Suppressor macrophage treated with lipopolysaccharide for 4 hours (primary cell): ENCODE measurements around the gene PC.

ENCODE experiments used
- DNase-seq: peaks from one replicate; pipeline ENCODE4 v3.0.0-alpha.2; 2020

The PC gene

DNA sequence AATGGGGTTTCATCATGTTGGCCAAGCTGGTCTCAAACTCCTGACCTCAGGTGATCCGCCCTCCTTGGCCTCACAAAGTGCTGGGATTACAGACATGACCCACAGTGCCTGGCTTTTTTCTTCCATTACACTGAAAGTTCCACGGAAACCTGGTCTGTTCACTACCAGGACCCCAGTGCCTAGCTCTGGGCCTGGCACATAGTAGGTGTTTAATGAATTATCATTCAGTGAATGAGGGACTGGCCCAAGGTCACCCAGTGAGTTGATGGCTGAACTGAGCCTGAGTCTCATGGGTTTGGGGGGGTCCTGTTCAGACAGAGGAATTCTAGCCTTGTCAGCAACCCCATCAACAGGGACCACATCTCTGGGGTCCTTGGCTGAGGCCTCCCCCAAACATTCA lies 20.0 kb upstream of the PC start:
- no peak for DNase-seq

DNA sequence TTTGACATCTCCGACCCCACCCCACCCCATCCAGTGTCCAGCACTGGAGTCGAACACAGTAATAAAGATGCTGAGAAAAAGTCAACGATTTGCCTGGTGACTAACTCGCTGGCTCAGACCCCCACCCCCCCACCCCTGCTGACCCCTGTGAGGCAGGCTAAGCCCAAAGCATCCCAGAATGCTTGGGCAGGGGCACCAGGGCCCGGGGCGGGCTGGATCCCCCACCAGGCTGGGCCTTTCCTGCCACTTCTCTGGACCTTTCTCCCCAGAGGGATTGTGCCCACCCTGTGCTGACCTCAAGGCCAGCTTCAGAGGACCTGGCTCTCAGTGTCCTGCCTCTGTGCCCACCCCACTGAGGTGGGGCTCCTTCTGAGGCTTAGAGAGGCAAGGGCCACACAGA lies 18.7 kb upstream of the PC start:
- no peak for DNase-seq

DNA sequence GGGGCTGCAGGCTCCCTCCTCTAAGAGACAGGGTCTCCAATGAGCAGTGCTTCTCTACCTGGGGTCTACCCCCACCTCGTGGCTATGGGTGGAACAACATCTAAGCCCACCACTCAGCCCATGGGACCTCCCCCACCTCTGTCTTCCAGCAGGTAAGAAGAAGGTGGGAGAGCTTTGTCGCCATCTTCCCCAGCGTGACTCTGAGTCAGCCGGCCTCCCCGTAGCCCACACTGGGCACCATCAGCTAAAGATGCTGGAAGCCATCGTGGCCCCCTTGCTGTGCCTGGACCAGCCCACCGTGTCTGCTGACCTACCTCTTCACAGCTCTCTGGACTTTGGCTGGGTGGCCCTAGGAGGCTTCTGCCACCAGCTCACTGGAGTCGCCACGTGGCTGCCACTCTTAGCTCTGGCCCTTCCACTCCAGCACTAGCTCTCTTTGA lies 17.9 kb upstream of the PC start:
- no peak for DNase-seq

DNA sequence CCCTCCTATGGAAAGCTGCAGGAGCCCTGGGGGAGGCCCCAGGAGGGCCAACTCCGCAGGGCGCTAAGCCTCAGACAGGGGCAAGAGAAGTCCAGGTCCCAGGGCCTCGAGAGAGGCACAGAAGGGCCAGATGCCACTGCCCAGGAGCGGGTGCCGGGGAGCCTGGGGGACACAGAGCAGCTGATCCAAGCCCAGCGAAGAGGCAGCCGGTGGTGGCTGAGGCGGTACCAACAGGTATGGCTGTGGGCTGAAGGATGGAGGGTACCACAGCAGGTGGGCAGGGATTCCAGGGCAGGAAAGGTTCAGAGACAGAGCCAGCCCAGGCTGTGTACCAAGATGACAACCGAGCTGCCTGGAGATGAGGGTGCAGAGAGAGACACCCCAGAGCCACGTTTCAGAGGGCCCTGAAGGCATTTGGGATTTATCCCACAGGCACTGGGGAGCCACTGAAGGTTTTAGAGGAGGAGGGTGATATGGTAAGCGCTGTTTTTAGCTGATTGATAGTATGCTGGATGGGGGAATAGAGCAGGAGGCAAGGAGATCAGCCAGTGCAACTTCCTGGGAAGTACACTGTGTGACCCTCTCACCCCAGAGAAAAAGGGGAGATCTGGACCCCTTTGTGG lies 17.3 kb upstream of the PC start:
- no peak for DNase-seq

DNA sequence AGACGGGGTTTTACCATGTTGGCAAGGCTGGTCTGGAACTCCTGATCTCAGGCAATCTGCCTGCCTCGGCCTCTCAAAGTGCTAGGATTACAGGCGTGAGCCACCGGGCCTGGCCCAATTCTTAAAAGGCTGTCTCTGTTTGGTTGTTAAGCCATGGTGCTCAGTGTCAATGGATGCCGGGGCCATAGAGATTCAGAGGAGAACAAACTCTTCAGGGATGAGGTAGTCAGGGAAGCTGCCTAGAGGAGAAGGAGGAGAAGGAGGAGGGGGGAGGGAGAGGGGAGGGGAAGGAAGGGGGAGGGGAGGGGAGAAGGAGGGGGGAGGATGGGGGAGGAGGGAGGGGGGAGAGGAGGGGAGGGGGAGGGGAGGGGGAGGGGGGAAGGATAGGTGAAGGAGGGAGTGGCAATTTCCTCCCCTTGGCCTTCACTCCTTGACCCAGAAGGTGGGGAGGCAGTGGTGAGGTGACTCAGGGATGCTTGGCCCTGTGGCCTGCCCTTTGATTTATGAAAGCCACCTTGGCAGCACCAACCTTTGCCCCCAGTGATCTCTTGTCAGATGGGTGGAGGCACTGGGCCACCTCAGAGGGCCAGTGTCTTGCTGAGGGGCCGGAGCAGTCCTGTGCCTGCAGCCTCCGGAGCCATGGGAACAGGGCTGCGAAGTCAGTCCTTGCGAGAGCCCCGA lies 16.7 kb upstream of the PC start, which contains the start of gene C11orf86:
C11orf86 (plus strand) TSS at position 581 of the 681 bp plus-strand sequence; CDS start at position 640, 59 bp downstream.
- DNase-seq, result no peak

DNA sequence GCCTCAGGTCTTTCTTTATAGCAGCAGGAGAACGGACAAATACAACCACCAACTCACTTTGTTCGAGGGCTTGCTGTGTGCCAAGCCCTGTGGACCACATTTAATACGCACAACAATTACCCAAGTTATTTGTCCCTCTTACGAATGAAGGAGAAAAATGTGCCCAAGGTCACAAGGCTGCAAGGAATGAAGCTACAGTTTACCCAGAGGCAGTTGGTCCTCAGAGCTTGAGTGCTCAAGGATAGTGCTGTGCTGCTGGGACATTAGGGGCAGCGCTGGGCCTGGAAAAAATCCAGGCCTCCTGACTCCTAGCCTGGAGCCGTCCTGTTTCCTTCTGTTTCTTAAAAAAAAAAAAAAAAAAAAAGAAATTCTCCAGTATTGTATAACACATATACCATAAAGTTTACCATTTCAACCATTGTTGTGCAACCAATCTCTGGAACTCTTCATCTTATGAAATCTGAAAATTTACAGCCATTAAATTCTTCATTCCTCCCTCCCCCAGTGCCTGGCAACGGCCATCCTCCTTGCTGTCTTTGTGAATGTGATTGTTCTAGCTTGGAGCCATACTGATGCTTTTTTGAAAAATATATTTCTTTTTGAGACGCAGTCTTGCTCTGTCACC lies 15.9 kb upstream of the PC start:
- DNase-seq, result peak; percentile 60

DNA sequence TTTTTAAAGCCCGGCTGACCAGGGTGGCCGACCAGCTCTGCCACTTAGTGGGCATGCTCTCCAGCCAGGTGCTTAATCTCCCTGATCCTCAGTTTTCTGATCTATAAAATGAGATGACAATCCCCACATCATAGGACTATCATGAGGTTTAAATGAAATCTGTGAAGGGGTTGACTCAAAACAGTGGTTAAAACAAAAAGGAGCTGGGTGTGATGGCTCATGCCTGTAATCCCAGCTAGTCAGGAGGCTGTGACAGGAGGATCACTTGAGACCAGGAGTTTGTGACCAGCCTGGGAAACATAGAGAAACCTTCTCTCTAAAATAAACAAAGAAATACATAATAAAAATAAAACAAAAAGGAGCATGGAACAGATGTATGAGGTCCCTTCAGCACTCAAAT lies 13.3 kb upstream of the PC start:
- peak; percentile 57 for DNase-seq

DNA sequence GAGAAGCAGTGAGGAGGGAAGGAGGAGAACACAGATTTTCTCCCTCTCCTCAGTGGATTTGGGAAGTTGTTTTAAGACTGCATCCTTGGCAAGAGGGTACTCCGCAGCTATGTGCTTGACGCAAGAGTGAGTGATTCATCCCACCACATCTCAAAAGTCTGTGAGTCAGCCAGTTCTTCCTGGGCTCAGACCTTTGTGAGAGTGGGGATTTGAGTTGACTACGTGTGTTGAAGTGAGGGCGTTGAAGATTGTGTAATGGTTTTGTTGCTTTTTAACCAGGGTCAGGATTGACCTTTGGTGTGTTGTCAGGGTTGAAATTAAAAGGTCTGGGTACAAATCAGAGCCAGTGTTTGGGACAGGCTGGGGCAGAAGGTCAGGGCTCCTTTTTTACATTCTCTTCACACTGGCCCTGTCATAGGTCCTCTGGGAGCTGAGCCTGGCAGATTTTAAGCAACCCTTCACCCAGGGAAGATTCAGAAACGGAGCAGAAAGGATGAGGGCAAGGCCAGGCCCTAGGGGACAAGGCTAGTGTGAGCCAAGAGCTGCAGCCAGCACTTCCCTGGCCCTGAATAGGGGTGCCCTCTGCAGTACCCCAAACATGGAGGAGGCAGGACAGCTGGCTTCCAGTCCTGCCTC lies 12.7 kb upstream of the PC start:
- peak; percentile 98 for DNase-seq

DNA sequence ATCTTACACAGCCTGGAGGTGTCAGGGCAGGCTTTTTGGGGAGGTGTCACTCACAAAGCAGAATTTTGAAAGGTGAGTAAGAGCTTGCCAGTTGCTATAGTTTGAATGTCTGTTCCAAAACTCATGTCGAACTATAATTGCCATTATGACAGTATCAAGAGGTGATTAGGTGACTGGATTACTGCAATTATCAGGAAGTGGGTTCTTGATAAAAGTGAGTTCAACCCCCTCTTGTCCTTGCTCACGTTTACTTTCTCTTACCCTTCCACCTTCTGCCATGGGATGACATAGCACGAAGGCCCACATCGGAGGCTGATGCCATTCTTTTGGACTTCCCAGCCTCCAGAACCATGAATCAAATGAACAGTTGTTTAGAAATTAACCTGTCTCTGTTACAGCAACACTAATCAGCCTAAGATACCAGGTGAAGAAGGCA lies 12.2 kb upstream of the PC start:
- DNase-seq, result no peak

DNA sequence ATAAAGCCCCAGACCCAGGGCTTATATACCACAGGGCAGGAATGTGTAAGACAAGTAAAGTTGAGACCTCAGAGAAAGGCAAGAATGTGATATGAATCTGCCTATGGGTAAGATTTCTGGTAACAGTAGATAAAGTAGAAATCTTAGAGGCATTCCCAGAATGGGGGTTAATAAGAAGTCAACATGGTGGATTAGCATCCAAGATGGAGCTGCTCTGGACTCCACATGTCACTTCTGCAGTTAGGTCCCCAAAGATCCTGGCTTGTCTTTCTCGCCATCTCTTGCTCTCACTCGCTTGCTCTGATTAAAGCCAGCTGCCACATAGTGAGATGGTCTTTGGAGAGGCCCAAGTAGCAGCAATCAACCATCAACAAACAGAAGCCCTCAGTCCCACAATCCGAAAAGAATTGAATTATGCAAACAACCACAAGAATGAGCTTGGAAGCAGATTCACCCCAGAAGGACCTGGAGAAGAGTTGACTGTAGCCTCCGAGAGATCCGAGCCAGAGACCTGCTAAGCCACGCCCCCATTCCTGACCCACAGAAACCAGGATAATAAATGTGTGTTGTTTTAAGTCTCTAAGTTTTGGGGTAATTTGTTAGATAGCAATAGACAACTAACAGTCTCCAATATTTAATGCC lies 11.5 kb upstream of the PC start:
- DNase-seq, result no peak

DNA sequence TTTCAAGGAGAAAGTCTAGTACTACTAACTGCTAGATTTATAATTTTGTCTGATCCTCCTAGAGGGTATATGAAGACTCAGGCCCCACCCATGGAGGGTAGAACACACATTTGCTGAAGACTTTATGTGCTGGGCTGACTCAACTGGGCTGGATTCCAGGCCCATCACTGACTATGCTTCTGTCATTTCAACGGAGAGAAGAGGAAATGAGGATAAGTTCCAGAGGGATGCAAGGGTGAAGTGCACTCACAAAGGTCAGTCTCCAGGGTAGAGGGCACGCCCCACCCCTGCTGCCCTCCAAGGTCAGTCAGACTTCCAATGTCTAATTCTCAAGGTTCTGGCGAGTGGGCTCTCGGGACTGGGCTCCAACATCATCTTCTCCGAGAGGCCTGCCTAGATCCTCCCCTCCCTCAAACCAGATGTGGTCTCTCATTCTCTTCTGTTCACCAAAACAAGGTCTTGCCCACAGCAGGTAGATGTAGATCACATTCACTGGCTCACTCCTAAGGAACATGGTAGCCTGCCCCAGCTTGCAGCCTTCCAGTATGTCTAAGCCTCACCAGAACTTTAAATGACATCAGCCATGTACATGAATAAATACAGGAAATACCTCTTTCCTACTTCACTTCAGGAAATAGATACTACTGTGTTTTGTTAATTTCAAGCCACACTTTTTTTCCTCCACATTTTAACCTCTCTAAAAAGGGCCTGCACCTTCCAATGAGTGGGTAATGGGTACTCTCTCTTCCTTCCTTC lies 9.7 kb upstream of the PC start:
- peak; percentile 72 for DNase-seq

DNA sequence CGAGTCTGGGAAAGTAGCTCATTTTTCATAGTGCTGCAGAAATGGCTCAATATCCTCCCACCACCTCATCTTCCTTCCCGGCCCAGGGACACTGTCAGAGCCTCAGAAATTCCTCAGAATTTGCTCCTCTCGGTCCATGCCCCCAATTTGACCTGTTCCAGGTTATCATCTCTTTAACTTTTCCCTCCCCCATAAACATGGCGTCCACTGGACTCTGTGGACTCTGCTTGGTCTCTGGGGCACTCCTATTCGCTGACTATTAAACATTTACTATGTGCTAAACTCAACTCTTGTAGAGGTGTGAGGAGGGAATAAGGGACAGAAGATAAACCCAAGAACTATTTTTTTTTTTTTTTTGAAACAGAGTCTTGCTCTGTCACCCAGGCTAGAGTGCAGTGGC lies 8.2 kb upstream of the PC start:
- no peak for DNase-seq

DNA sequence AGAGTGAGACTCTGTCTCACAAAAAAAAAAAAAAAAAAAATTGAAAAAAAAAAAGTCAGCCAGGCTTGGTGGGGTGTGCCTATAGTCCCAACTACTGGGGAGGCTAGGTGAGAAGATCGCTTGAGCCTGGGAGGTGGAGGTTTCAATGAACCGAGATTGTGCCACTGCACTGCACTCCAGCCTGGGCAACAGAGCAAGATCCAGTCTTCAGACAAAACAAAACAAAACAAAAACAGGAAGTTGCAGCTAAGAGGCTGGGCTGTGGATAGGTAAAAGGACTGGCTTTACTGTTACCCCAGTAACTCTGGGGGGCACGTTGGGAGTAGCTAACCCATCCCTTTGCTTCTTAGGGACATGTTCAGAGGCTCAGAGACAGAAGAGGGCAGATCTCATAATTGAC lies 6.3 kb upstream of the PC start:
- DNase-seq, result peak; percentile 22

DNA sequence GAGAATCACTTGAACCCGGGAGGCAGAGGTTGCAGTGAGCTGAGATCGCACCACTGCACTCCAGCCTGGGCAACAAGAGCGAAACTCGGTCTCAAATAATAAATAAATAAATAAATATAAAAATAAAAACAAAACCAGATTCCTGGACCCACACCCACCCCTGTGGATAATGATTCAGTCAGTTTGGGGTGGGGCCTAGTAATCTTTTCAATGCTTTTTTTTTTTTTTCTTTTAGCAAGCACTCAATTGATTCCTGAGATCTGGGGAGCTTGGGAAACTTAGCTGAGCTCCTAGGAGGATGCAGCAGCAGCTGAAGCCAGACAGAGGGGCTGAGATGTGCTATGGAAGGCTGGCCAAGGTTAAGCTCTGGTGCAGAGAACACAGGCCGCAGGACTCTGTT lies 4.6 kb upstream of the PC start:
- DNase-seq, result no peak

DNA sequence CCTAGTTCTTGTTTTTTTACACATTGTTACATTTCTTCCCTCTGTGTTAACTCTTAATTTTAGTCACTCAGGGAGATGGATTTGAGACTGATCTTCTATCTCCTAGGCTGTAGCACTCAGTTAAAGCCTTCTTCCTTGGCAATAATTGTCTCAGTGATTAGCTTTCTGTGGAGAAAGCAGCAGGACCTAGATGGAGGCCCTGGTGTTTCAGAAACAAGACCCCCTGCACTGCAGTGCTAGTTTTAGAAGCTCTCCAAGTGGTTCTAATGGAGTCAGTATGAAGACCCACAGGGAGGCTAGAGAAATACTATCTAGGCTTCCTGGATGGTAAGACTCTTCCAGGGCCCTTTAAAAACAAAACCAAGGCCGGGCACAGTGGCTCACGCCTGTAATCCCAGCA lies 4.1 kb upstream of the PC start:
- no peak for DNase-seq

DNA sequence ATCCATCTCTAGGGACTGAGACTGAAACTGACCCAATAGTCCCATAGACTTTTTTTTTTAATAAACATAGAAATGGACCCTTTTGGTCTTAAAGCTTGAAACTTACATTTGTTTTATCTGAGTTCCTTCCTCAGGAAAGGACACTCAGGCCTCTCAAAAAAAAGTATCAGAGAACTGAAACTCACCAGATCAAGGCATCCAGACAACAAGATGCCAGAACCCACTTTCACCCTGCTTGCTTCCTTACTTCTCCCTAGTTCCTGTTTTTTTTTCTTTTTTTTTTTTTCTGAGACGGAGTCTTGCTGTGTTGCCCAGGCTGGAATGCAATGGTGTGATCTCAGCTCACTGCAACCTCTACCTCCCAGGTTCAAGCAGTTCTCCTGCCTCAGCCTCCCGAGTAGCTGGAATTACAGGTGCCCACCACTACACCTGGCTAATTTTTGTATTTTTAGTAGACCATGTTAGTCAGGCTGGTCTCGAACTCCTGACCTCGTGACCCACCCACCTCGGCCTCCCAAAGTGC lies 3.6 kb upstream of the PC start:
- peak; percentile 62 for DNase-seq

DNA sequence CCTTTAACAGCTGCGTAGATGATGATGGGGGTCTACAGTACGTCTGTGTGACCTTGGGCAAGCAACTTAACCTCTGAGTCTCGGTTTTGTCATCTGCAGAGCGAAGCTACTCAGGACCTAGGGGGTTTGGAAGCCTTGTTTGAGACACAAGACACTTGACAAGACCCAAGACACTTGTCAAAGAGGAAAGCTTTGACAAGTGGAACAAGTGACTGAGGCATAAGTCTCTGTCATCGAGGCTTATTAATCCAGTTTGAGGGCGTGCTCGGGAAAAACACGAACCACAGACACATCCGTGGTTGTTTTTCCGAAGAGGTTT lies 732 bp upstream of the PC start:
- peak; percentile 16 for DNase-seq

DNA sequence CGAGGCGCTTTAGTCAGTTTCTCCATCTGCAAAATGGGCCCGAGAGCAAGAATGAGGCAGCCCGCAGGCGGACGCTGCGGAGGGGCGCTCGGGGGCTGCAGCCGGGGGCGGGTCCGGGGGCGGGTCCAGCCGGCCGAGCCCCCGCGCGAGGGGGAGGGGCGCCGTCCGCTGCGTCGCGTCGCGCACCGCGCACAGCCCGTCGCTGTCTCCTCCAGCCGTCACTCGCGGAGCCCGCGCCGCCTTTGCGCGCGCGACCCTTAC lies 282 bp downstream of the PC start:
- DNase-seq, result no peak

DNA sequence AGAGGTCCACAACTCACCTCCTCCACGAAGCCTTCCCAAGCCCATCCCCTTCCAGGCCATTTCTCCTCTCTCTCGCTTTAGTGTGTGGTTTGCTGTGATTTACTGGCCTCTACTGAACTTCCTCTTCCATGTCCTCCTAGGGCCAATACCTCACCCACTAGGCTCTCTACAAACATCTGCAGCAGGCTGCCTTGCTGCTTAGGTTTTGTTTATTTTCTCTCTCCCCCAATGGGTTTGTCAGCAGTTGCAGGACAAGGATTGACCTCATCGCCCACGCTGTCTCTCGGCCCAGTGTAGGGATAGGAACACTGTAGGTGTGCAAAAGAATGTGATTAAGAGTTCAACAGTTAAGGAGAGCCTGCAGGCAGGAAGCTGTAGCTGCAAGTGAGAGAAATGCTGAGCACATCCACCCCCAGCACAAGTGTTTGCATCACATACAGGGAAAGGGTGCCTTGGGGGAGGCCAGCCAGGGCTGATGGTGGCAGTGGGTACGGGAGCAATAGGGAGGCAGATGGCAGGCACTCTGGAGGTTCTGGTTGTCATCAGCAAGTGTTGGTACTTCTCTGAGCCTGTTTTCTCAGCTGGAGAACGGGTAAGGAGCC lies 1.4 kb downstream of the PC start:
- peak; percentile 60 for DNase-seq

DNA sequence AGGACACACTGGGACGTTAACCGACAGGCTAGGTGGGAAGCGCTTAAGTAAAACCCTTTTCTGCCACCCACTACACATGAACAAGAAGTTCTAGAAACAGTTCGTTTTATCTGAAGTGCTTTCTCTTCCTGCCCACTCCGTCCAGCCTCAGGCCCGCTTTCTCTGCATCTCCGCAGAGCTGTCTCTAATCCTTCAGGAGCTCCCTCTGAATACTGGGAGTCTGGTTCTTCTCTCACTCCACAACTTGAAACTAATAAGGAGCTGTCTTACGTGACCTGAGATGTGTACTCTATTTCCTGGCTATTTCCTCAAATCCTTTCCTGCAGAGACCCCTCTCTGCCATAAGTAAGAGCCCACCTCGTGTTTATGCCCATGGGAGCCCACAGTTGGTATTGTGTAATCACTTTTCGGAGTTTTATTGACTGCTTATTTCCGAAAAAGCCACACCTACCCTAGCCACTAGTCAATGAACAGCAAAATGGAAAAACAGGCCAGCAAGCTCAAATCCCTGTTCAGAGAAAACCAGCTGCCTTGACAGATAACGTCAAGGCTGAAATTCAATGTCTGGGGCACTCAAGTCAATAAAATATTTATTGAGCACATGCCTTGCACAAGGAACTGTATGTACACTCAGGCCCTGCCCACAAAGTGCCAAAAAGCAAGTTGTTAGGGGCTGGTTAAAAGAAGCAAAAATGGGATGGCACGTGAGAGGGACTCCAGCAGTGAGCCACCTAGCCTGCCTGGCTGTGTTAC lies 4.9 kb downstream of the PC start:
- no peak for DNase-seq

DNA sequence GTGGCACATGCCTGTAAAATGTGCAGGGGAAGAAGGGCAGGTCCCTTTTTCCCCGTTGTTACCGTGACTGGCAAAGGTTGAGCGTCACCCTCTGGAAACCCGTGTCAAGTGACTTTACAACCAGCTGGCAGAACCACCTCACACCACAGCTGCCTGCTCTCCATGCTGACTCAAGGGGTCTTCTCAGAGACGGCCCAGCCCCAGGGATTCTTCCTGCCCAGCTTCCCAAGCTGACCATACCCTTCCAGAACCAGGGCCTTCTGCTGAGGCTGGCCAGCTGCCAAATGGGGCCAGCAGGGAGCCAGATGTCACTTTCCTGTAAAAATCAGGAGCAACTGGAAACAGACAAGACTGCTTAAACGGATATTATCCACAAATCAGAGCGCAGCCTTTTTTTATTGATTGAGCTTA lies 6.3 kb downstream of the PC start:
- no peak for DNase-seq

DNA sequence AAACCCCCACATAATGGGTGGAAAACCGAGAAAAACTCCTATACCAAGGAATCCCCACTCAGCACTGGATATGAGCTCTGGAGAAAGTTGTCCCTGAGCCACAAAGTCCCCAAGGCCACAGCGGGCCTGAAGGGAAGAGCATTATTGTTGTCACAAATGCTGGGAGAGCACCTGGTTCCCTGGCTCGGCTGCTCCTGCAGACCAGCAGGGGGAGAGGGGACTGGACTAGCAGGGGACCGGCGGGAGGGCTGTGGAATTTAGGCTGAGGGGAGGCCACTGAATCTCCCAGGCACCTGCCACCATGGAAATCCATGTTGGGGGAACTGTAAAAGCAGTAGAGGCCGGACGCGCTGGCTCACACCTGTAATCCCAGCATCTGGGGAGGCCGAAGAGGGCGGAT lies 7.0 kb downstream of the PC start:
- DNase-seq, result no peak
